ENCODE measurements around the gene GPC5.

Gene GPC5

DNA sequence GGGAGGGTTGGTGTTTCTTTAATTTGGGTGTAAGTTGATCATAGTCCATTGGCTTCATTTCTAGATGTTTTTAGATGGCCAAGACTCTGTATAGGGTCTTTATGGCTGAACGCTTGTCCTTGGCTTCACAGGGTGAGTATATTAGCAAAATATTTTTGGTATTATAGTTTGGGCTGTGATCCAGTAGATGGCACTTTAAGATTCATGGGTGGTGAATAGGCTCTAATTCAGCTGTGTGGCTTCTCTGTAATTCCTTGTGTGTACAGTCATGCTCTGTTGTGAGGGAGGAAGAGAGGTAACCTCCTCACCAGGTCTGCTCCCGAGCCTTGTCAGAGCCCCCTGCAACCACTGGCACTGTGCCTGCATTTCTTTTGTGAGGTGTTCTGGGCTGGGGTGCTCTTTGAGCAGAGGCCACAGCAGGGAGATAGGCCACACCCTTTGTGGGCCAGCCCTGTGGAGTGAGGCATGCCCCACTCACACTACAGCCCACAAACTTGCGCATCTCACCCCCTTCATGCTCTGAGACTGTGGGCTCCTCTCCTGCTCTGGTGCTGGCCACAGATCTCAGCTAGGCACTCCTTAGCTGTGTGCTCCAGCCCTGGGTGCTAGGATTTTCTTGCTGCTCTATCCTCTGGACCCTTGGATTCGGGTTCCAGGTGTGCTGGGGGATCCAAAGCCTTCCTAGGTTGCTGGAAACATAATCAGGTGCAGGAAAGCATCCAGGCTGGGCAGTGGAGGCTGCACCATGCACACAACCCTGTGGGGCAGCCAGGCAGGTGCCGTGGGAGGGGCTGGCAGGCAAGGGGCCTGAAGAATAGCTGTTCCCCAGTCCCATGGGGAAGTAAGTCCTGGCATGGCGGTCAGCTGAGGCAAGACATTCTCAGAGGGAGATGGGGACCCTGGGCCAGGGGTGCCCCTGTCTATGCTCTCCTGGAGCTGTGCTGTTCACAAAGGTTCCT is 193.9 kb downstream of the GPC5 start:
- WGBS (ENCODE audit: extremely low coverage, insufficient coverage, low lambda C conversion rate), result no CpG with 5 or more reads among the region's 6 CpGs
- Histone ChIP-seq H2BK120ac (ENCODE audit: low read depth, low read length) (no peak overlapping the region), H3K4ac (ENCODE audit: low read depth, low read length) (no peak overlapping the region), H3K27ac (ENCODE audit: low read depth, low read length) (no peak overlapping the region), H2BK5ac (ENCODE audit: low read length) (no peak overlapping the region), H3K4me3 (ENCODE audit: low read length) (no peak overlapping the region), H3K27me3 (ENCODE audit: insufficient read depth, low read length, poor library complexity) (no peaks in the 10 kb centered on the region), H3K79me2 (ENCODE audit: control insufficient read depth, insufficient read depth, low read length) (no peaks in the 10 kb centered on the region), H2BK15ac (replicated peaks; ENCODE audit: low read depth) (no peak overlapping the region), H3K56ac (ENCODE audit: low read length) (no peak overlapping the region), H4K8ac (ENCODE audit: low read depth, low read length) (no peak overlapping the region), H3K23ac (ENCODE audit: low read length) (no peak overlapping the region), H4K5ac (ENCODE audit: low read length) (no peak overlapping the region), H3K9ac (ENCODE audit: low read length) (no peak overlapping the region), H3K79me1 (ENCODE audit: low read length) (no peaks in the 10 kb centered on the region), H3K4me1 (ENCODE audit: control insufficient read depth, low read depth, low read length) (no peaks in the 10 kb centered on the region), H3K4me2 (ENCODE audit: low read length) (no peak overlapping the region), H3K18ac (ENCODE audit: low read length) (no peak overlapping the region), H3K36me3 (ENCODE audit: control insufficient read depth, insufficient read depth, low read length) (no peaks in the 10 kb centered on the region), H2AK5ac (ENCODE audit: low read length) (no peak overlapping the region)
- DNase-seq, result no peak

DNA sequence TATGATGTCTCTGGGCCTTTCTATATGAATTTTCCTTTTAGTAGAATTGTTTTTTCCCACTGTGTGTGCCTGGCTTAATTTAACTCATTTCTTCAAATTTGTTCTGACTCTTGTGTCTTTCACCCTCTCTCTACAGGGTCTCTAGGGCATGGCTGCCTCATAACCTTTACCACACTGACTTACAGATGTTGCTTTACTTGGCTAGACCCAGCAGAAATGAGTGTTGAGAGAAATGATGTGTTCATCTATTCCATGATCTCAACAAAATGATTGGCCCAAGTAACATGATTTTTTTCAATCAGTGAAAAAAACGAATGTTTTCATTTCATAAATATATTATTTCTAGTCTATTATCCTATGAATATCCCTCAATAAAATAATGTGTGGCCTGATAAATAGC is 195.0 kb downstream of the GPC5 start:
- Histone ChIP-seq H2BK15ac (replicated peaks; ENCODE audit: low read depth) (no peak overlapping the region), H3K9ac (ENCODE audit: low read length) (no peak overlapping the region), H4K8ac (ENCODE audit: low read depth, low read length) (no peak overlapping the region), H3K18ac (ENCODE audit: low read length) (no peak overlapping the region), H4K5ac (ENCODE audit: low read length) (no peak overlapping the region), H2AK5ac (ENCODE audit: low read length) (no peak overlapping the region), H3K27me3 (ENCODE audit: insufficient read depth, low read length, poor library complexity) (no peaks in the 10 kb centered on the region), H3K23ac (ENCODE audit: low read length) (no peak overlapping the region), H3K4me2 (ENCODE audit: low read length) (no peak overlapping the region), H3K4me3 (ENCODE audit: low read length) (no peak overlapping the region), H3K27ac (ENCODE audit: low read depth, low read length) (no peak overlapping the region), H3K4ac (ENCODE audit: low read depth, low read length) (no peak overlapping the region), H2BK120ac (ENCODE audit: low read depth, low read length) (no peak overlapping the region), H3K79me1 (ENCODE audit: low read length) (no peaks in the 10 kb centered on the region), H3K4me1 (ENCODE audit: control insufficient read depth, low read depth, low read length) (no peaks in the 10 kb centered on the region), H3K36me3 (ENCODE audit: control insufficient read depth, insufficient read depth, low read length) (no peaks in the 10 kb centered on the region), H2BK5ac (ENCODE audit: low read length) (no peak overlapping the region), H3K79me2 (ENCODE audit: control insufficient read depth, insufficient read depth, low read length) (no peaks in the 10 kb centered on the region), H3K56ac (ENCODE audit: low read length) (no peak overlapping the region)
- DNase-seq, result no peak
- WGBS (ENCODE audit: extremely low coverage, insufficient coverage, low lambda C conversion rate), result no CpG with 5 or more reads among the region's 1 CpG

DNA sequence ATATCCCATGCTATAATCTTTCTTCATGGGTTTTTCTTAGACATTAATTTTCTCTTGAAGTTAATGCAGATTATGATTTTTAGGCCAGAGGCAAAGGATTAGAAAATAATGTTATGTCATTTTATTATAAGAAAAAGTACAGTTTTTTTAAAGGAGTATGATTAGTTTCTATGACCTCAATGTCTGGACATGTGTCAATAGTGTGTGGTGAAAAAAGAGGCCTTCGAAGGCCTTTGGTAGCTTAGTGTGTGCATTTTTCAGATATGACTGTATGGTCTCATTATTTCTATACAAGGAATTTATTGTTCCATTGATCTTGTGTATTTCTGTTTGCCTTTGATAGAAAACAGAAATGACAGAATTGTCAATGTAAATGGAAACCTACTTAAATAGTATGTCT is 195.6 kb downstream of the GPC5 start:
- Histone ChIP-seq H3K36me3 (ENCODE audit: control insufficient read depth, insufficient read depth, low read length) (no peaks in the 10 kb centered on the region), H3K4me2 (ENCODE audit: low read length) (no peak overlapping the region), H3K23ac (ENCODE audit: low read length) (no peak overlapping the region), H2BK15ac (replicated peaks; ENCODE audit: low read depth) (no peak overlapping the region), H4K5ac (ENCODE audit: low read length) (no peak overlapping the region), H3K4ac (ENCODE audit: low read depth, low read length) (no peak overlapping the region), H3K79me1 (ENCODE audit: low read length) (no peaks in the 10 kb centered on the region), H2BK5ac (ENCODE audit: low read length) (no peak overlapping the region), H3K27ac (ENCODE audit: low read depth, low read length) (no peak overlapping the region), H4K8ac (ENCODE audit: low read depth, low read length) (no peak overlapping the region), H3K4me1 (ENCODE audit: control insufficient read depth, low read depth, low read length) (no peaks in the 10 kb centered on the region), H3K9ac (ENCODE audit: low read length) (no peak overlapping the region), H3K4me3 (ENCODE audit: low read length) (no peak overlapping the region), H2BK120ac (ENCODE audit: low read depth, low read length) (no peak overlapping the region), H3K56ac (ENCODE audit: low read length) (no peak overlapping the region), H3K27me3 (ENCODE audit: insufficient read depth, low read length, poor library complexity) (no peaks in the 10 kb centered on the region), H3K18ac (ENCODE audit: low read length) (no peak overlapping the region), H2AK5ac (ENCODE audit: low read length) (no peak overlapping the region), H3K79me2 (ENCODE audit: control insufficient read depth, insufficient read depth, low read length) (no peaks in the 10 kb centered on the region)
- WGBS (ENCODE audit: extremely low coverage, insufficient coverage, low lambda C conversion rate), result no CpG with 5 or more reads among the region's 1 CpG
- no peak for DNase-seq

DNA sequence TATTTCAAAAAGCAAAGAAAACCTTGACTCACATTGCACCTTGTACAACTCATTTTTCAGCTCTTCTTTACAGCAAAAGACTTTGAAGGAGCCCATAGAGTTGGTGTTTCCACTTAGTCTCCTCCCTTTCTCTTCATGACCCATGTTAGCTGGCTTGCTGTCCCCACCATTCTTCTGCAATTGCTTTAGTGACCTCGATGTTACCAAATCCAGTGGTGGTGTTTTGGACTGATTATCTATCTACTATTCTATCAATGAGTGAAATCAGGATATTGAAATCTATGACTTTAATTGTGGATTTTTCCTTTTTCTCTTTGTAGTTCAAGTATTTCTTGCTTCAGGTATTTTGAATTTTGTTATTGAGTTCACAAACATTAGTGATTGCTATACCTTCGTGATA is 197.3 kb downstream of the GPC5 start:
- H3K27ac ChIP-seq (ENCODE audit: low read depth, low read length), result no peak overlapping the region
- H3K27me3 ChIP-seq (ENCODE audit: insufficient read depth, low read length, poor library complexity), result no peaks in the 10 kb centered on the region
- no peaks in the 10 kb centered on the region for H3K79me2 ChIP-seq (ENCODE audit: control insufficient read depth, insufficient read depth, low read length)
- no peak overlapping the region for H3K18ac ChIP-seq (ENCODE audit: low read length)
- no peak overlapping the region for H2BK15ac ChIP-seq (replicated peaks; ENCODE audit: low read depth)
- no peak overlapping the region for H2BK5ac ChIP-seq (ENCODE audit: low read length)
- no peaks in the 10 kb centered on the region for H3K4me1 ChIP-seq (ENCODE audit: control insufficient read depth, low read depth, low read length)
- H3K79me1 ChIP-seq (ENCODE audit: low read length), result no peaks in the 10 kb centered on the region
- DNase-seq, result no peak
- H3K36me3 ChIP-seq (ENCODE audit: control insufficient read depth, insufficient read depth, low read length), result no peaks in the 10 kb centered on the region
- H3K4me3 ChIP-seq (ENCODE audit: low read length), result no peak overlapping the region
- H3K56ac ChIP-seq (ENCODE audit: low read length), result no peak overlapping the region
- no peak overlapping the region for H3K4ac ChIP-seq (ENCODE audit: low read depth, low read length)
- no peak overlapping the region for H2AK5ac ChIP-seq (ENCODE audit: low read length)
- H4K8ac ChIP-seq (ENCODE audit: low read depth, low read length), result no peak overlapping the region
- H2BK120ac ChIP-seq (ENCODE audit: low read depth, low read length), result no peak overlapping the region
- H4K5ac ChIP-seq (ENCODE audit: low read length), result no peak overlapping the region
- H3K4me2 ChIP-seq (ENCODE audit: low read length), result no peak overlapping the region
- H3K23ac ChIP-seq (ENCODE audit: low read length), result no peak overlapping the region
- no peak overlapping the region for H3K9ac ChIP-seq (ENCODE audit: low read length)
- no CpG with 5 or more reads among the region's 2 CpGs for WGBS (ENCODE audit: extremely low coverage, insufficient coverage, low lambda C conversion rate)

DNA sequence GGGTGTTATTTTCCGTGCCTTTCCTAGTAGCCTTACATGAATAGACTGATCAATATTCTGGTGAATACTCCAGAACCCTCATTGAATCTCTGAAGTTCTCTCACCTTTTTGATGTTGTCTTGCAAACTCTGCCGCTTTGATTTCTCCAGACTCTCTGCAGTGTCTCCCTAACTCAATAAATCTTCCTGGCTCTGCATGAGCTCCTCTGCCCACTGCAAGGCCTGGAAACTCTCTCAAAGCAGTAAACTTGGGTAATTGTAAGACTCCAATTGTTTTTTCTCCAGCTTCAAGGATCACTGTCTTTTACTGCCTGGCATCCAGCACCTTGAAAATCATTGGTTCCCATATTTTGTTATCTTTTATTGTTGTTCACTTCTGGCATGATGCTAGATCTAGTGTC is 198.4 kb downstream of the GPC5 start:
- no peaks in the 10 kb centered on the region for H3K27me3 ChIP-seq (ENCODE audit: insufficient read depth, low read length, poor library complexity)
- WGBS (ENCODE audit: extremely low coverage, insufficient coverage, low lambda C conversion rate), result no CpG with 5 or more reads among the region's 2 CpGs

DNA sequence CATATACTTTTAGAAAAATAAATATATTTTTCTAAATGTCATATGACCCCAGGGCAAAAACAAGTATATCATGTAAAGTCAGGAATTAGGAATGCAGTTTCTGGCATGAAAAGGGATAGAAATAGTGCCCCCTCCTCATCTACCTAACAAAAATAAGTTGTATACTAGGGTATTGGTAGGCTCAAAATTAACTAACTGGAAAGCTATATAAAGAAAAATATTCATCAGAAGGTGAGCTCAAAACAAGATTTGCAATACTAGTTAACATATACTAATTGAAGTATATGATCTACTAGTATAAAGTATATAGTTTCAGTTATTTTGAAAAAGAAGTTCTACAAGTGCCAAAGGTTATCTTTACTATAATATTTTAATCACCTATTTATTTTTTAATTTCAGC is 200.2 kb downstream of the GPC5 start:
- H4K5ac ChIP-seq (ENCODE audit: low read length), result no peak overlapping the region
- no peak overlapping the region for H3K56ac ChIP-seq (ENCODE audit: low read length)
- no peaks in the 10 kb centered on the region for H3K36me3 ChIP-seq (ENCODE audit: control insufficient read depth, insufficient read depth, low read length)
- no peak overlapping the region for H2BK5ac ChIP-seq (ENCODE audit: low read length)
- no peak overlapping the region for H2AK5ac ChIP-seq (ENCODE audit: low read length)
- no peak for DNase-seq
- no peak overlapping the region for H4K8ac ChIP-seq (ENCODE audit: low read depth, low read length)
- H3K79me1 ChIP-seq (ENCODE audit: low read length), result no peaks in the 10 kb centered on the region
- H2BK120ac ChIP-seq (ENCODE audit: low read depth, low read length), result no peak overlapping the region
- no peaks in the 10 kb centered on the region for H3K27me3 ChIP-seq (ENCODE audit: insufficient read depth, low read length, poor library complexity)
- H2BK15ac ChIP-seq (replicated peaks; ENCODE audit: low read depth), result no peak overlapping the region
- no peak overlapping the region for H3K4me3 ChIP-seq (ENCODE audit: low read length)
- no peak overlapping the region for H3K27ac ChIP-seq (ENCODE audit: low read depth, low read length)
- no peak overlapping the region for H3K9ac ChIP-seq (ENCODE audit: low read length)
- no peak overlapping the region for H3K4ac ChIP-seq (ENCODE audit: low read depth, low read length)
- H3K4me2 ChIP-seq (ENCODE audit: low read length), result no peak overlapping the region
- no peaks in the 10 kb centered on the region for H3K79me2 ChIP-seq (ENCODE audit: control insufficient read depth, insufficient read depth, low read length)
- no peaks in the 10 kb centered on the region for H3K4me1 ChIP-seq (ENCODE audit: control insufficient read depth, low read depth, low read length)
- H3K23ac ChIP-seq (ENCODE audit: low read length), result no peak overlapping the region
- H3K18ac ChIP-seq (ENCODE audit: low read length), result no peak overlapping the region

More for the DNA sequence above, 198.4 kb downstream of the GPC5 start:
- no peak overlapping the region for H3K27ac ChIP-seq (ENCODE audit: low read depth, low read length)
- no peak overlapping the region for H3K9ac ChIP-seq (ENCODE audit: low read length)
- no peak for DNase-seq
- no peak overlapping the region for H3K18ac ChIP-seq (ENCODE audit: low read length)
- H2BK5ac ChIP-seq (ENCODE audit: low read length), result no peak overlapping the region
- no peak overlapping the region for H3K4me2 ChIP-seq (ENCODE audit: low read length)
- no peak overlapping the region for H2BK15ac ChIP-seq (replicated peaks; ENCODE audit: low read depth)
- no peak overlapping the region for H3K4ac ChIP-seq (ENCODE audit: low read depth, low read length)
- no peak overlapping the region for H3K4me3 ChIP-seq (ENCODE audit: low read length)
- H3K4me1 ChIP-seq (ENCODE audit: control insufficient read depth, low read depth, low read length), result no peaks in the 10 kb centered on the region
- H3K23ac ChIP-seq (ENCODE audit: low read length), result no peak overlapping the region
- H3K56ac ChIP-seq (ENCODE audit: low read length), result no peak overlapping the region
- H2AK5ac ChIP-seq (ENCODE audit: low read length), result no peak overlapping the region
- no peak overlapping the region for H2BK120ac ChIP-seq (ENCODE audit: low read depth, low read length)
- H4K8ac ChIP-seq (ENCODE audit: low read depth, low read length), result no peak overlapping the region
- no peaks in the 10 kb centered on the region for H3K79me1 ChIP-seq (ENCODE audit: low read length)
- no peaks in the 10 kb centered on the region for H3K79me2 ChIP-seq (ENCODE audit: control insufficient read depth, insufficient read depth, low read length)
- no peaks in the 10 kb centered on the region for H3K36me3 ChIP-seq (ENCODE audit: control insufficient read depth, insufficient read depth, low read length)
- no peak overlapping the region for H4K5ac ChIP-seq (ENCODE audit: low read length)
